IPS-18c (cell line): ENCODE data around the gene PDGFC.
"Not testable (repeated sequence)": the region's sequence is repeated elsewhere in the genome, so short reads cannot be mapped to it uniquely, and the experiment has no call there.

Experiments
- H3K4me3 ChIP-seq: 2 replicates; pipeline ENCODE4 v1.7.0; 2013; ENCODE audit warnings: low read depth, mild to moderate bottlenecking, low read length, moderate library complexity; ENCODE audit not compliant: insufficient read depth
- H3K9me3 ChIP-seq: one replicate; pipeline ENCODE4 v1.6.1; 2013; ENCODE audit warnings: mild to moderate bottlenecking, low read length, moderate library complexity; ENCODE audit not compliant: control insufficient read depth, insufficient read depth

Gene PDGFC

DNA sequence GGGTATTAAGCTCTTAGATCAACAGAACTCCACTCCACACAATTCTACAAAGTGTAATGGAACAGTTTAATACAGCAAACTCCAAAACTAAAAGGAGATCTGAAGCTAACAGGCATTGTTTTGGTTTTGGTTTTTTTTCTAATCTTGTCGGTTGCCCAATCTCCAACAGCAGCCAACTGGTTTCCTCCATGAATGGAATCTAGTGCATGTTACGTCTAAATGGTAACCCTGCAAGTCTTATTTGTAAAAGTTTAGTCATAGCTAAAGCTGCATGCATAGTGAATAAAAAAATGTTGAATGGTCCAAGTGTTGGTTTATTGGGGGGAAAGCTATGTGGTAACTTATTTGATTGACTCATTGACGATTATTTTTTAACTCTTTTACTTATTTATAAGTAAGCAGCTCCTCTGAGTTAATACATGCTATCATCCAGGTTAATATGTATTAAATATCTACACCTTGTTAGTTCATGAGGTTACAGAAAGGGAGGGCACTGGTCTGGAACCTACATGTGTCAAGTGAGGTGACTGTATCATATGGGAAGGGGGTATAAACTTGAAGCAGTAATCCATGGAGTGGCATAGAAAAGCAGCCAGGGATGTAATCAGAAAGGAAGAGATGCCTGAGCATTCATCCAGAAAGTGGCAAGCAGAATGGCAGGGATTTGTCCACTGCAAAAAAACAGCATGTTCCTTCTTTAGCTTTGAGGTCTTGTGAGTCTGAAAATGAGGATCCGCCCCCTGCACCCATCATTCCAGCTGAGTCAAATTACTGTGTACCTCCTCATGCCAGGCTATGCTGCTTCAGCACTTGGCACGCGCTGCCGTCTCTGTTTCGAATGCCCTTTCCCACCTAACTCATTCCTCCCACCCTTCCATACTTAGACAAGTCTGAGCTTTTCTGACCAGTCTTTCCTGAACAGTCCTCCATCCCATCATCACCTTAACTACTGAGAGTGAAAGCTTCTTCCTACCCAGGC is 81.7 kb downstream of the PDGFC start:
- Histone ChIP-seq H3K4me3 (no peak overlapping the region), H3K9me3 (no peaks in the 10 kb centered on the region)

DNA sequence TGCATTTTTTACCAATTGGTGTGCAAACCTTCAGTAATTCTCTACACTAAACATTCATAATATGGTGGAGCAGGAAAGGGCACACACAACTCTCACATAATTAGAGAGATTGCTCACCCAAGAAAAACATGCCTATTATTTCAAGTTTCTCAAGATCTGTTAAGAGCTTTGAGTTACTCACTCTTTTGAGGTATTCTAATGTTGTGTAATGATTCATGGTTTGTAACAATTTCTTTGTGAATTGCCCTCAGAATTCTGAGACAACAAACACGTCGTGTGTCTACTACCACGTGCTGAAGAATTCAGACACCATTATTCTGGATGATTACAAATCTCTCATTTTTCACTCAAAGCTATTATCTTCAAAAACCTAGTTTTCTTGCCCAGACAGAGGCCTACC is 82.8 kb downstream of the PDGFC start:
- Histone ChIP-seq H3K9me3 (no peaks in the 10 kb centered on the region), H3K4me3 (no peak overlapping the region)

DNA sequence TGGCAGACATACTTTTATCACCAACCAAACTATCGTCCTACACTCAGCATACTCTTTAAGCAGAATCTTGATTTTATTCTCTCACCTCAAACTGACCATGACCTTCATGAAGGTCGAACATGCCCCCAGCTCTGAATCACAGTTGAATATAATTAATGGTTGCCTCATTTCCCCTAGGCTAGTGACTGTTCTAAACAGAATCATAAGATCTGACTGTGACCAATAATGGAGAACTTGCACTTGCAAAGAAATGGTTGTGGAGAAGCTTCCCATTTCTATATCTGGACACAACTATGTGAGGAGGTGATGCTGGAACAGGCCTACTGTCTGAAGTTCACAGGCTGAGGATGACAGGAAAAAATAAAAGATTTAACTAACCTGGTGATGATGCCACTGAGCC is 85.1 kb downstream of the PDGFC start:
- no peak overlapping the region for H3K4me3 ChIP-seq
- no peaks in the 10 kb centered on the region for H3K9me3 ChIP-seq

DNA sequence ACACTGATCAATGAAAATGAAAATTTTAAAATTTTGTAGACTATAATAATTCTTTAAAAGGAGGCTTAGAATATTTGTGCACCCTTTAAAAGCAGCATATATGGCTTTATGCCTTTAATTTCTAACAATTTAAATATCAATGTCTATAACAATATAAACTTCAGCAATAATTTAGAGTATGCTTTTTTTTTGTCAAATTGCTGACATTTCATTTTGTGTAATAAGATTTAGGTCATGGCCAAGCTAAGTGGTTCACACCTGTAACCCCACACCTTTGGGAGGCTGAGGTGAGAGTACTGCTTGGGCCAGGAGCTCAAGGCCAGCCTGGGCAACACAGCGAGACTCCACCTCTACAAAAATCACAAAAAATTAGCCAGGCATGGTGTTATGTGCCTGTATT is 86.2 kb downstream of the PDGFC start:
- H3K9me3 ChIP-seq: no peaks in the 10 kb centered on the region

DNA sequence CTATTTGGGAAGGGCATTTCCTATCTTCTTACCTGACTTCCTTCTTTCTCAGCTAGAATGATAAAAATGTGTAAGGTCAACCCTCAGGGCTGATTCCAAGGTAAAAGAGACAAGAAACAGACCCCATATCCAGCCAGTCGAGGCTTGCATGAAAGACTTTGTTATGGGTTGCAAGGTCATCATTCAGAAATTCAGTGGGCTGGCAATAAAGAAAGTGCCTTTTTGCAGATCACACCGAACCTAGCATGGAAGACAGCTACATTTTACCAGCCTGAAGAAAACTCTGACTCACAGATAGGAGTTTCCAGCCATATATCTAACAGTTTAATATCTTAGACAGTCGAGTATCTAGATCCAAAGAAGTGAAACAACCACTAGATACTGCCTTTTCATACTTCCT is 87.4 kb downstream of the PDGFC start:
- no peak overlapping the region for H3K4me3 ChIP-seq

More for the DNA sequence above, 86.2 kb downstream of the PDGFC start:
- no peak overlapping the region for H3K4me3 ChIP-seq

DNA sequence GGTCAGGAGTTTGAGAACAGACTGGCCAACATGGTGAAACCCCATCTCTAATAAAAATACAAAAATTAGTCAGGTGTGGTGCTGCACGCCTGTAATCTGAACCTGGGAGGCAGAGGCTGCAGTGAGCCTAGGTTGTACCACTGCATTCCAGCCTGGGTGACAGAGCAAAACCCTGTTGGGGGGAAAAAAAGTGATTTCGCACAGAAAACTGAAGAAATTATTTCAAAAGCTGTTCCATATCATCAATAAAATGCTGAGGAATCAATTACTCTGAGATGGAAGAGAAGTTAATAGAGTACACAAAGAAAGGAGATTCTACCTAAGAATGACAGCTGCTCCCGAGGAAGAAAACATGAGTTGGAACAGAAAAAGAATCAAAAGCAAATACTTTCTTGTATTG is 95.9 kb downstream of the PDGFC start:
- H3K4me3 ChIP-seq: no peak overlapping the region
- H3K9me3 ChIP-seq: no peaks in the 10 kb centered on the region

More for the DNA sequence above, 87.4 kb downstream of the PDGFC start:
- no peaks in the 10 kb centered on the region for H3K9me3 ChIP-seq

DNA sequence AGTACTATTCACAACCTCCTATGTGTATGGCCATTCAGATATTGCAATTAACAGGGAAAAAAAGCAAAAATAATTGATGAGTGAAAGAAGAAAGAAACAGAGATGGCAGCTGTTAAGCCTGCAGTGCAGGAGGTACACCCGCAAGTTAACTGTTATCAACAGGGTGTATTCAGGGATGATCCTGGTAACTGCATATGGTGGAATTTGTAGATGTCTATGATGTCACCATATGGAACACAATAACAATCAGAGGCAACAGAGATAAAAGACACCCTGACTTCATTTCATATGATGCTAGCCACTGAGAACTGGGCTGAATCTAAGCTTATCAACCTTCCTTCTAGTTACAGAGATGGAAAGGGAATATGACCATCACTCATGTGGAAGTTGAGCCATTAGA is 96.5 kb downstream of the PDGFC start:
- Histone ChIP-seq H3K9me3 (no peaks in the 10 kb centered on the region), H3K4me3 (no peak overlapping the region)

DNA sequence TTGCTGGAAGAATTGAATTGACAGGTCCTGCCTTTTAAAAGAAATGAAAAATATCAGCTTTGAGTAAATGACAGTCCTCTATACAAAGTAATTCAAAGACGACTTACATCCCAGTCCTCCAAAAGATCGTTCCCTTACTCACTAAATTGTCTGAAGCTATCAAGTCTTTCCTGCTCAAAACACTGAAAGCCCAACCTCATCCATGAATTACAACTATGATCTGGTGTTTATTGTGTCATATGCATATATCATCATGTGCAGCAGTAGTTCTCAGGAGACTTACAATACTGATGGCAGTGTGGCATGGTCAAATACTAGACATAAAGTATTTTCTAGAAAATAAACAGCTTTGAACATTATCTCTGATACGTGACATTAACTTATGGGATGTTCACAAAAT is 97.8 kb downstream of the PDGFC start:
- H3K9me3 ChIP-seq: no peaks in the 10 kb centered on the region

DNA sequence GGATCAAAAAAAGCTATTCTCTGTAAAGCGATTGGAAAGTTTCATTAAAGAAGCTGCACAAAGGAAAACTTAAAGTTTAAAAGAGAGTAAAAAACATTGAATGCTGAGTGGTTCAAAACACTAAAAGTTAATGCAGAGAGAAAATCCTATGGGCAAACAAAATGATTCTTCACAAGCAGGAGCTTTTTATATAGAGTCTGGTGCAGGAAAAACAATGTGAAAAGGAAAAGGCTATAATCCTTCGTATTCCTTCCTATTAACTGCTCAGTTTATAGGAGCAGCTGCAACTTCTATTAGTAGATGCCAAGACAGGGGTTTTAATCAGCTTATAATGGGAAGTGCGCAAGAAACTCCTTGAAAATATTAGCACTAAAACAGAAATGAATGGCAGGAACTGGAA is 100.7 kb downstream of the PDGFC start:
- no peak overlapping the region for H3K4me3 ChIP-seq
- H3K9me3 ChIP-seq: no peaks in the 10 kb centered on the region

More for the DNA sequence above, 97.8 kb downstream of the PDGFC start:
- H3K4me3 ChIP-seq: no peak overlapping the region

DNA sequence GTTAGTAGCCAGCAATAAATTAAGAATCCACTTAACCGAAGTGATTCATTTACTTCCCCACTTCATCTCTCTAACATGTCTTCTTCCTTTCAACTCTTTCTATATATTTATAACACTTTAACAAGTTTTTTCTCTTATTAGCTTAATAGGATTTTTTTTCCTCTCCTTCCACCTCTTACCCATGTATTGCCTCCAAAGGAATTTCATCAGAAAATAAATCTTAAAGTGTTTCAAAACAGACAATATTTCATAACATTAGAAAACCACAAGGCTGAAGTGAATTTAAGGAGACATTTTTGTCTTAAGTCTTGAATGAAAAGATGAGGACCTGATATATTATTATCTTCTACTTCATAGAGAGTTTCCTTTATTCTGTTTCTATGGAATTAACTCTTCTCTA is 101.5 kb downstream of the PDGFC start:
- no peak overlapping the region for H3K4me3 ChIP-seq
- no peaks in the 10 kb centered on the region for H3K9me3 ChIP-seq

DNA sequence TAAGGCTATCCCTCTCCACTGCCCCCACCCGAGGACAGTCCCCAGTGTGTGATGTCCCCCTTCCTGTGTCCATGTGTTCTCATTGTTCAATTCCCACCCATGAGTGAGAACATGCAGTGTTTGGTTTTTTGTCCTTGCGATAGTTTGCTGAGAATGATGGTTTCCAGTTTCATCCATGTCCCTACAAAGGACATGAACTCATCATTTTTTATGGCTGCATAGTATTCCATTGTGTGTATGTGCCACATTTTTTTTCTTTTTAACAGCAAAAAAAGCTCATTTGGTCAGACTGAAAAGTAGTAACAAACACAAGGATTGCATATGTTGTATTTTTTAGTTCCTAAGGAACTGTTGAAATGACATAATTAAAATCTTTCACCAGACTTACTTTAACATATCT is 105.5 kb downstream of the PDGFC start:
- H3K9me3 ChIP-seq, H3K4me3 ChIP-seq: not testable (repeated sequence)

DNA sequence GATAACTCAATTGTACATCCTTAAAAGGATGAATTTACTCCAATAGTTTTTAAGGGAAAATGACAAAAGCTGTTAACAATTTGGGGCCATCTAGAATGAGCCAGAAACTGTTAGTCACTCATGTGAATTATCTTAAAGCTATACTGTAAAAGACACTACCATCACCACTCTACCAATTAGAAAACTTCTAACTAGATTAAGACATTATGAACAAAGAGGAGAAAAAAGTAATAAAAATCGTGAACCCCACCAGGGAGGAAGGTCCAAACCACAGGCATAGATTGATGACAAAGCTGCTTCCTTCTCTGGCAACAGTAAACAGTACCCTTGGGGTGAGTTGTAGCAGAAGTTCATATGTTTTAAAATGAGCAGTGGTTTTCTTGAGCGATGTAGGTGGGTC is 106.1 kb downstream of the PDGFC start:
- Histone ChIP-seq H3K9me3 (no peaks in the 10 kb centered on the region), H3K4me3 (no peak overlapping the region)

DNA sequence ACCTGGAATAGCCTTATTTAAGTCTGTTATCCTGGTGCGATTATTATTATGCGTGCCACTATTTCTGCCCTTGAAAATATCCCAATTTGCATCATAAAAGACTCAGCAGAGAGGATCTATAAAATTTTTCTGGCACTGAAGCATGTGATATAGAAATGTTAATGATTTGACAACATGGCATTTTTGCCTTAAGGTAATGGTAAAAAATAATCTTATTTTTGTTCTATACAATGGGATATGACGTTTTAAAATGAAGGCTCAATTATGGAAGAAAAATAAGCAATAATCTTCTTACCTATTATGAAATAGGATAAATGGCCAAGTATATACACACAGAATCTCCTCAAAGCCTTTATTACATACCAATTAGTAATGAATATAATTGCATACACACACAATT is 113.5 kb downstream of the PDGFC start:
- no peak overlapping the region for H3K4me3 ChIP-seq
- no peaks in the 10 kb centered on the region for H3K9me3 ChIP-seq

DNA sequence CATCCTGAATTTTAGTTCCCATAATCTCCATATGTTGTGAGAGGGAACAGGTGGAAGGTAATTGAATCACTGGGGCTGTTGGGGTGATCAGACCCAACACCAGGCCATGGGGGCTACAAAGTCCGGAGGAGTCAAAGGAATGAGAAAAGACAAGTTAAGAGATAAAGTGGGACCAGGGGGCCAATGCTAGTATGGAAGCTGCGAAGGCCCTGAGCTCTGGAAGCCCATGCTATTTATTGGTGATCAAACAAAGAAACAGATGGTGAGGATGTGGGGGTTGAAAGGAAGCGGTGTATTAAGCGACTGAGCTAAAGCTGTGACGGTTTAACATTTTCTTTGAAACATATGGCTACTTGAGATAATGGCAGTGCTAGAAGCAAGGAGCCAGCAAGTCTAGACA is 132.8 kb downstream of the PDGFC start:
- Histone ChIP-seq H3K9me3 (peaks cover 5% of the 10 kb centered on the region), H3K4me3 (no peak overlapping the region)

DNA sequence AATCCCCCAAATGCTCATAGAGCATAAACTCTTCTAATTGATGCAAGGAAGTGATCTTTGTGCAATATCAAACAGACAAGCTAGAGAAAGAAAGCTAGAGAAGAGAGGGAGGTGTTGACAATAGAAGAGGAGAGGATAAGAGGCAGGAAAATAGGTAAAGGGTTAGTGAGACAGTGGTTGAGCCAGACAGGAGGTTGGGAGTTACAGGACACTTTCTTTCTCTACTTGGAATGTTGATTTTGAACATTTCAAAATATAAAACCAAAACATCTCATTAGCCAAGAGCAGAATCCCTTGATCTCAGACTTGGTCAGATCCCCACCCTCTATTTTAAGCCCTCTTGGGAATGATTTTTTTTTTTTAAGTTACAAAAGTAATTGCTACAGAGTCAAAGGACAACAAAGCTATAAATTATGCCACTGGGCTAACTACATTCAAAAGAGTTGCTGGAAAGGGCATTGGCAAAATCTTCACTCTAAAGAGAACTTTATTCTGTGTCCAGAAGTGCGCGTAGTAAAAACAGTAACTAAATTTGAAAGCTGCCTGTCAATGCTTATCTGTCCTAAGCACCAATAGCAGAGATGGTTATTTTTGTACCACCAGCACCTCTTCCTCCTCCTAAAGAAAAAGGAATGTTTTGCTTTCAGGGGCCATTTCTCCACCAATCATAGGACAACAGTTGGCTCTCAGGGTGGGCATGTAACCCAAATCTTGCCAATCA is 133.8 kb downstream of the PDGFC start:
- Histone ChIP-seq H3K9me3 (peaks cover 5% of the 10 kb centered on the region), H3K4me3 (no peak overlapping the region)

DNA sequence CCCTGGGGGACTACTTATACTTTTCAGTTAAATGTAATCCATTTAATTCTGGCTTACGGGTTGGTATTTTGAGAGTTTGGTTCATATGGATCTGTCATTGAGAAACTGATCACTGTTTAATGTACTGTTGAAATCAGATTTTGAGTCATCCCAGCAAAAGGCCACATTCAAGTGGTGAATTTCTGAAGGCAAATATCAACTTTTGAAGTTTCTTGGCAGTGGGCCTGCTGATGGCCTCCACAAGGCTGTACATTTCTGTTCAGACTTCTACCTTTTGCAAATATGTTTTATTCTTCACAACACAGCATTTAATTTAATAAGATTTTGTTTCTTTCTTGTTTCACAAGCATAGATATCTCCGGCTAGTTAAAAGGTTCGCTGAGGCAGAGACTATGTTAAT is 138.7 kb downstream of the PDGFC start:
- H3K4me3 ChIP-seq: no peak overlapping the region
- H3K9me3 ChIP-seq: no peaks in the 10 kb centered on the region

DNA sequence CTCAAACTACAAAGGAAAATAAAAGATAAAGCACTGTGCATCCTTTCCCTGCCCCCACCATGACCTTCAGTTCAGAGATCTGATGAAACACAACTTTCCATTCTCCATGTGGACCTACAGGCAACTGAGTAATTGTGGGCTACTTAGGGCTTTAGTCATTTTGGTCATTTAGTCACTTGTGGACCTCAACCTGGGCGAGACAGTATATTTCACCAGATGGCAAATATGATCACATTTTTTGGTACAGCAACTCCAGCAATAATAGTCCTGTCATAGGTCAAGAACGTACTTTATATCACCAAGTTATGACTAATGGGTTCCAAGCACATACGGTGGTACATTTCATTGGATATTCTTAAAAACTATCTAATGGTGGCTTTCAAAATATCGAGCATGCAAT is 141.2 kb downstream of the PDGFC start:
- no peak overlapping the region for H3K4me3 ChIP-seq
- H3K9me3 ChIP-seq: peaks cover 2% of the 10 kb centered on the region

DNA sequence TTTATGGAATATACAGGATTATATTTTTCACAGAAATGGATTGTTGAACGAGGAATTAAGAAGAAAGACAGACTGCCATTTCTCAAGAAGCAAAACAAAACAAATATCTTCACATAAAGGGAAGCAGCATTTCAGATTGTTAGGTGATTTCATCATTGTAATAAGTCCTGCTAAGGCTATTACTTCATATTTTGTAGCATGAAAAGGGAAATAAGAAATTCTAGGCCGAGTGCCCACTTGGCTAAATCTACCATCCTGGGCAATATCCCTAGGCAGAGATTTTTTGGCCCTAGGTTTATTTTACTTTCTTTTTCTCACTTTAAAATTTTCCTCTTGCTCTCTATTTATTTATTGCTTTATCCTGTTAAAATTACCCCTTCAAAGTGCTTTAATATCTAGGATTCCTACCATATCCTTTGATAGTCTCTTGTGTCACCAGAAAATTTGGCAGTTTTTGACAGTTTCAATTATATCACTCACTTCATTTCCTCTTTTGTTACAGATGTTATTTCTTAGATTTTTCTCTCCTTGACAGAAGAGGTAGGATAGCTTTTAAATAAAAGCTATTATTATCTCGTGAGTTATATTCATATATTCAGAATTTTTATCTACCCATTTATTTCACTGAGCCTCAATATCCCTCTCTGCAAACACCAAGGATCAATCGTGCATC is 142.3 kb downstream of the PDGFC start:
- Histone ChIP-seq H3K9me3 (peaks cover 2% of the 10 kb centered on the region), H3K4me3 (no peak overlapping the region)
